Esophagus squamous epithelium (tissue), 4 donors: ENCODE results near the gene PIGP.

Experiments
- CTCF ChIP-seq, 6 experiments: fragments of 450-650 bp in 4 of 6; fragments of 200-600 bp in 2 of 6; sonication (generic) in 2 of 6; IDR thresholded peaks; one replicate each; pipeline ENCODE4 v1.5.1; 2016 to 2019; ENCODE audit warnings: antibody characterized with exemption in 6 of 6, mild to moderate bottlenecking in 4 of 6, moderate library complexity in 4 of 6
- POLR2A ChIP-seq, 4 donors: fragments of 450-650 bp; IDR thresholded peaks; one replicate each; pipeline ENCODE4 v1.6.1; 2017; ENCODE audit warnings: antibody characterized with exemption in 4 of 4, mild to moderate bottlenecking in 4 of 4, moderate library complexity in 3 of 4

GRCh38 chr21:37057614-37058013 is 15.3 kb downstream of the PIGP start:
- TF ChIP-seq CTCF (IDR thresholded peaks at IDR 0.05): no peak
- no peak for TF ChIP-seq POLR2A (IDR thresholded peaks at IDR 0.05)
